ENCODE results near the gene MCF2L2.

DNA sequence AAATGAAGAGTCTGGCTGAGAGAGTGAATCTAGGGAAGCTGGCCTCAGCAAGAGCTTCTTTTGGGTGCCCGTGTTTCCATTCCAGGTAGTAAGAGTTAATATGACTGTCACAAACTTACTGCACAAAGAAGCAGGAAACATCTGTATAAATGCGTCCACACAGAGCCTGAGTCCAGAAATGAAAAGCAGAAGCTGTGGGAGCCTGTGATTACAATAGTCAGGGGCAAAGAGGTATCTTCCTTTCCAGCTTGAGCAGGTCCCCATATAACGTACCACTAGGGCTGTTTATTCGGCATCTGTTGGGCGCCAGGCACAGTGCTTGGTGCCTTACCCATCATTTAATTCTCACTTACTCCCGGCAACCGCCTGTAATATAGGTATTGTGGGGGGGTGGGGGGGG is 215.9 kb downstream of the MCF2L2 start:
- no peak for TF ChIP-seq NR2F2 (IDR thresholded peaks at IDR 0.05; ENCODE audit: borderline replicate concordance, low read depth)
- TF ChIP-seq, protein P1, sequence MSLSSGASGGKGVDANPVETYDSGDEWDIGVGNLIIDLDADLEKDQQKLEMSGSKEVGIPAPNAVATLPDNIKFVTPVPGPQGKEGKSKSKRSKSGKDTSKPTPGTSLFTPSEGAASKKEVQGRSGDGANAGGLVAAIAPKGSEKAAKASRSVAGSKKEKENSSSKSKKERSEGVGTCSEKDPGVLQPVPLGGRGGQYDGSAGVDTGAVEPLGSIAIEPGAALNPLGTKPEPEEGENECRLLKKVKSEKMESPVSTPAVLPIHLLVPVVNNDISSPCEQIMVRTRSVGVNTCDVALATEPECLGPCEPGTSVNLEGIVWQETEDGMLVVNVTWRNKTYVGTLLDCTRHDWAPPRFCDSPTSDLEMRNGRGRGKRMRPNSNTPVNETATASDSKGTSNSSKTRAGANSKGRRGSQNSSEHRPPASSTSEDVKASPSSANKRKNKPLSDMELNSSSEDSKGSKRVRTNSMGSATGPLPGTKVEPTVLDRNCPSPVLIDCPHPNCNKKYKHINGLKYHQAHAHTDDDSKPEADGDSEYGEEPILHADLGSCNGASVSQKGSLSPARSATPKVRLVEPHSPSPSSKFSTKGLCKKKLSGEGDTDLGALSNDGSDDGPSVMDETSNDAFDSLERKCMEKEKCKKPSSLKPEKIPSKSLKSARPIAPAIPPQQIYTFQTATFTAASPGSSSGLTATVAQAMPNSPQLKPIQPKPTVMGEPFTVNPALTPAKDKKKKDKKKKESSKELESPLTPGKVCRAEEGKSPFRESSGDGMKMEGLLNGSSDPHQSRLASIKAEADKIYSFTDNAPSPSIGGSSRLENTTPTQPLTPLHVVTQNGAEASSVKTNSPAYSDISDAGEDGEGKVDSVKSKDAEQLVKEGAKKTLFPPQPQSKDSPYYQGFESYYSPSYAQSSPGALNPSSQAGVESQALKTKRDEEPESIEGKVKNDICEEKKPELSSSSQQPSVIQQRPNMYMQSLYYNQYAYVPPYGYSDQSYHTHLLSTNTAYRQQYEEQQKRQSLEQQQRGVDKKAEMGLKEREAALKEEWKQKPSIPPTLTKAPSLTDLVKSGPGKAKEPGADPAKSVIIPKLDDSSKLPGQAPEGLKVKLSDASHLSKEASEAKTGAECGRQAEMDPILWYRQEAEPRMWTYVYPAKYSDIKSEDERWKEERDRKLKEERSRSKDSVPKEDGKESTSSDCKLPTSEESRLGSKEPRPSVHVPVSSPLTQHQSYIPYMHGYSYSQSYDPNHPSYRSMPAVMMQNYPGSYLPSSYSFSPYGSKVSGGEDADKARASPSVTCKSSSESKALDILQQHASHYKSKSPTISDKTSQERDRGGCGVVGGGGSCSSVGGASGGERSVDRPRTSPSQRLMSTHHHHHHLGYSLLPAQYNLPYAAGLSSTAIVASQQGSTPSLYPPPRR (CRISPR knock-in tag; IDR thresholded peaks at IDR 0.05; ENCODE audit: borderline replicate concordance): no peak
- TF ChIP-seq, protein P2, sequence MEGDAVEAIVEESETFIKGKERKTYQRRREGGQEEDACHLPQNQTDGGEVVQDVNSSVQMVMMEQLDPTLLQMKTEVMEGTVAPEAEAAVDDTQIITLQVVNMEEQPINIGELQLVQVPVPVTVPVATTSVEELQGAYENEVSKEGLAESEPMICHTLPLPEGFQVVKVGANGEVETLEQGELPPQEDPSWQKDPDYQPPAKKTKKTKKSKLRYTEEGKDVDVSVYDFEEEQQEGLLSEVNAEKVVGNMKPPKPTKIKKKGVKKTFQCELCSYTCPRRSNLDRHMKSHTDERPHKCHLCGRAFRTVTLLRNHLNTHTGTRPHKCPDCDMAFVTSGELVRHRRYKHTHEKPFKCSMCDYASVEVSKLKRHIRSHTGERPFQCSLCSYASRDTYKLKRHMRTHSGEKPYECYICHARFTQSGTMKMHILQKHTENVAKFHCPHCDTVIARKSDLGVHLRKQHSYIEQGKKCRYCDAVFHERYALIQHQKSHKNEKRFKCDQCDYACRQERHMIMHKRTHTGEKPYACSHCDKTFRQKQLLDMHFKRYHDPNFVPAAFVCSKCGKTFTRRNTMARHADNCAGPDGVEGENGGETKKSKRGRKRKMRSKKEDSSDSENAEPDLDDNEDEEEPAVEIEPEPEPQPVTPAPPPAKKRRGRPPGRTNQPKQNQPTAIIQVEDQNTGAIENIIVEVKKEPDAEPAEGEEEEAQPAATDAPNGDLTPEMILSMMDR (CRISPR knock-in tag; IDR thresholded peaks at IDR 0.05): no peak
- no peak for TF ChIP-seq GTF2F1 (IDR thresholded peaks at IDR 0.05; ENCODE audit: low read length)
- no peak for TF ChIP-seq MXI1 (IDR thresholded peaks at IDR 0.05; ENCODE audit: borderline replicate concordance, low read depth, low read length)
- TF ChIP-seq ZZZ3 (CRISPR knock-in tag; IDR thresholded peaks at IDR 0.05; ENCODE audit: borderline replicate concordance): no peak
- TF ChIP-seq, protein P3, sequence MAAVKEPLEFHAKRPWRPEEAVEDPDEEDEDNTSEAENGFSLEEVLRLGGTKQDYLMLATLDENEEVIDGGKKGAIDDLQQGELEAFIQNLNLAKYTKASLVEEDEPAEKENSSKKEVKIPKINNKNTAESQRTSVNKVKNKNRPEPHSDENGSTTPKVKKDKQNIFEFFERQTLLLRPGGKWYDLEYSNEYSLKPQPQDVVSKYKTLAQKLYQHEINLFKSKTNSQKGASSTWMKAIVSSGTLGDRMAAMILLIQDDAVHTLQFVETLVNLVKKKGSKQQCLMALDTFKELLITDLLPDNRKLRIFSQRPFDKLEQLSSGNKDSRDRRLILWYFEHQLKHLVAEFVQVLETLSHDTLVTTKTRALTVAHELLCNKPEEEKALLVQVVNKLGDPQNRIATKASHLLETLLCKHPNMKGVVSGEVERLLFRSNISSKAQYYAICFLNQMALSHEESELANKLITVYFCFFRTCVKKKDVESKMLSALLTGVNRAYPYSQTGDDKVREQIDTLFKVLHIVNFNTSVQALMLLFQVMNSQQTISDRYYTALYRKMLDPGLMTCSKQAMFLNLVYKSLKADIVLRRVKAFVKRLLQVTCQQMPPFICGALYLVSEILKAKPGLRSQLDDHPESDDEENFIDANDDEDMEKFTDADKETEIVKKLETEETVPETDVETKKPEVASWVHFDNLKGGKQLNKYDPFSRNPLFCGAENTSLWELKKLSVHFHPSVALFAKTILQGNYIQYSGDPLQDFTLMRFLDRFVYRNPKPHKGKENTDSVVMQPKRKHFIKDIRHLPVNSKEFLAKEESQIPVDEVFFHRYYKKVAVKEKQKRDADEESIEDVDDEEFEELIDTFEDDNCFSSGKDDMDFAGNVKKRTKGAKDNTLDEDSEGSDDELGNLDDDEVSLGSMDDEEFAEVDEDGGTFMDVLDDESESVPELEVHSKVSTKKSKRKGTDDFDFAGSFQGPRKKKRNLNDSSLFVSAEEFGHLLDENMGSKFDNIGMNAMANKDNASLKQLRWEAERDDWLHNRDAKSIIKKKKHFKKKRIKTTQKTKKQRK (IDR thresholded peaks at IDR 0.05; ENCODE audit: low read length): no peak
- TF ChIP-seq, protein P4, sequence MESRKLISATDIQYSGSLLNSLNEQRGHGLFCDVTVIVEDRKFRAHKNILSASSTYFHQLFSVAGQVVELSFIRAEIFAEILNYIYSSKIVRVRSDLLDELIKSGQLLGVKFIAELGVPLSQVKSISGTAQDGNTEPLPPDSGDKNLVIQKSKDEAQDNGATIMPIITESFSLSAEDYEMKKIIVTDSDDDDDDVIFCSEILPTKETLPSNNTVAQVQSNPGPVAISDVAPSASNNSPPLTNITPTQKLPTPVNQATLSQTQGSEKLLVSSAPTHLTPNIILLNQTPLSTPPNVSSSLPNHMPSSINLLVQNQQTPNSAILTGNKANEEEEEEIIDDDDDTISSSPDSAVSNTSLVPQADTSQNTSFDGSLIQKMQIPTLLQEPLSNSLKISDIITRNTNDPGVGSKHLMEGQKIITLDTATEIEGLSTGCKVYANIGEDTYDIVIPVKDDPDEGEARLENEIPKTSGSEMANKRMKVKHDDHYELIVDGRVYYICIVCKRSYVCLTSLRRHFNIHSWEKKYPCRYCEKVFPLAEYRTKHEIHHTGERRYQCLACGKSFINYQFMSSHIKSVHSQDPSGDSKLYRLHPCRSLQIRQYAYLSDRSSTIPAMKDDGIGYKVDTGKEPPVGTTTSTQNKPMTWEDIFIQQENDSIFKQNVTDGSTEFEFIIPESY (CRISPR knock-in tag; IDR thresholded peaks at IDR 0.05): no peak
- TF ChIP-seq NFE2L2 (IDR thresholded peaks at IDR 0.05; ENCODE audit: low read length): no peak
- TF ChIP-seq JUND (CRISPR knock-in tag; IDR thresholded peaks at IDR 0.05): no peak
- TF ChIP-seq, protein P5, sequence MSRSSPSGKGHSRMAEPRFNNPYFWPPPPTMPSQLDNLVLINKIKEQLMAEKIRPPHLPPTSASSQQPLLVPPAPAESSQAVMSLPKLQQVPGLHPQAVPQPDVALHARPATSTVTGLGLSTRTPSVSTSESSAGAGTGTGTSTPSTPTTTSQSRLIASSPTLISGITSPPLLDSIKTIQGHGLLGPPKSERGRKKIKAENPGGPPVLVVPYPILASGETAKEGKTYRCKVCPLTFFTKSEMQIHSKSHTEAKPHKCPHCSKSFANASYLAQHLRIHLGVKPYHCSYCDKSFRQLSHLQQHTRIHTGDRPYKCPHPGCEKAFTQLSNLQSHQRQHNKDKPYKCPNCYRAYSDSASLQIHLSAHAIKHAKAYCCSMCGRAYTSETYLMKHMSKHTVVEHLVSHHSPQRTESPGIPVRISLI (CRISPR knock-in tag; IDR thresholded peaks at IDR 0.05; ENCODE audit: borderline replicate concordance): no peak
- TF ChIP-seq, protein P6, sequence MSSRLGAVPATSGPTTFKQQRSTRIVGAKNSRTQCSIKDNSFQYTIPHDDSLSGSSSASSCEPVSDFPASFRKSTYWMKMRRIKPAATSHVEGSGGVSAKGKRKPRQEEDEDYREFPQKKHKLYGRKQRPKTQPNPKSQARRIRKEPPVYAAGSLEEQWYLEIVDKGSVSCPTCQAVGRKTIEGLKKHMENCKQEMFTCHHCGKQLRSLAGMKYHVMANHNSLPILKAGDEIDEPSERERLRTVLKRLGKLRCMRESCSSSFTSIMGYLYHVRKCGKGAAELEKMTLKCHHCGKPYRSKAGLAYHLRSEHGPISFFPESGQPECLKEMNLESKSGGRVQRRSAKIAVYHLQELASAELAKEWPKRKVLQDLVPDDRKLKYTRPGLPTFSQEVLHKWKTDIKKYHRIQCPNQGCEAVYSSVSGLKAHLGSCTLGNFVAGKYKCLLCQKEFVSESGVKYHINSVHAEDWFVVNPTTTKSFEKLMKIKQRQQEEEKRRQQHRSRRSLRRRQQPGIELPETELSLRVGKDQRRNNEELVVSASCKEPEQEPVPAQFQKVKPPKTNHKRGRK (CRISPR knock-in tag; IDR thresholded peaks at IDR 0.05): no peak

Data from HepG2 (cell line).